Neural cell (in vitro differentiated cells): Measurements from ENCODE around the gene C1orf50. TPM values are rescaled to one million over a fixed set of nuclear protein-coding genes. Genes with fewer than 3 reads are reported as not detected.

Experiments
- H2AFZ ChIP-seq: fragments of 200-600, 300-800 bp; sonication (generic), shearing (Covaris generic); 2 replicates; pipeline ENCODE4 v1.6.0; 2014; ENCODE audit warnings: low read depth, mild to moderate bottlenecking, antibody characterized with exemption, low read length, moderate library complexity
- H3F3A ChIP-seq: fragments of 200-600 bp; shearing (Covaris generic); 2 replicates; pipeline ENCODE4 v1.6.1; 2016; ENCODE audit warnings: mild to moderate bottlenecking, moderate library complexity, mixed read lengths, antibody characterized with exemption, low read length; ENCODE audit not compliant: insufficient read depth, poor library complexity, severe bottlenecking
- H3K27ac ChIP-seq: fragments of 200-600, 300-800 bp; sonication (generic), shearing (Covaris generic); 2 replicates; pipeline ENCODE4 v1.5.1; 2014; ENCODE audit warnings: mild to moderate bottlenecking, low read length, moderate library complexity
- H3K27me3 ChIP-seq: fragments of 300-800, 200-600 bp; sonication (generic), shearing (Covaris generic); 2 replicates; pipeline ENCODE4 v1.6.0; 2014; ENCODE audit warnings: mild to moderate bottlenecking, low read depth, low read length, moderate library complexity; ENCODE audit not compliant: insufficient read depth
- H3K36me3 ChIP-seq: fragments of 300-800, 200-600 bp; sonication (generic), shearing (Covaris generic); 2 replicates; pipeline ENCODE4 v1.5.1; 2014; ENCODE audit warnings: mild to moderate bottlenecking, antibody characterized with exemption, low read length, moderate library complexity; ENCODE audit not compliant: insufficient read depth
- H3K4me2 ChIP-seq: fragments of 300-800, 200-600 bp; sonication (generic), shearing (Covaris generic); 2 replicates; pipeline ENCODE4 v1.6.0; 2014; ENCODE audit warnings: mild to moderate bottlenecking, low read length
- H3K4me3 ChIP-seq: fragments of 300-800, 200-600 bp; sonication (generic), shearing (Covaris generic); 2 replicates; pipeline ENCODE4 v1.5.1; 2014; ENCODE audit warnings: mild to moderate bottlenecking, low read length, moderate library complexity
- H3K79me2 ChIP-seq: fragments of 200-600 bp; shearing (Covaris generic); replicated peaks from 2 replicates; pipeline ENCODE4 v1.6.0; 2014; ENCODE audit warnings: mild to moderate bottlenecking, low read length, moderate library complexity; ENCODE audit not compliant: insufficient read depth
- H3K9ac ChIP-seq: fragments of 300-800, 200-600 bp; sonication (generic), shearing (Covaris generic); 2 replicates; pipeline ENCODE4 v1.6.1; 2016; ENCODE audit warnings: mild to moderate bottlenecking, low read length, mixed read lengths
- H3K9me2 ChIP-seq: fragments of 200-600 bp; shearing (Covaris generic); 2 replicates; pipeline ENCODE4 v1.6.1; 2016; ENCODE audit warnings: mild to moderate bottlenecking, low read length, mixed read lengths; ENCODE audit not compliant: insufficient read depth
- H3K9me3 ChIP-seq: fragments of 200-600, 300-800 bp; sonication (generic), shearing (Covaris generic); 2 replicates; pipeline ENCODE4 v1.6.1; 2016; ENCODE audit warnings: mild to moderate bottlenecking, mixed run types, low read length, moderate library complexity, mixed read lengths
- H4K20me1 ChIP-seq: fragments of 200-600 bp; shearing (Covaris generic); 2 replicates; pipeline ENCODE4 v1.6.1; 2016; ENCODE audit warnings: mild to moderate bottlenecking, mixed run types; ENCODE audit not compliant: insufficient read depth
- CTCF ChIP-seq: fragments of 450-650 bp; IDR thresholded peaks from 2 replicates; pipeline ENCODE4 v1.5.1; 2014; ENCODE audit warnings: antibody characterized with exemption, mild to moderate bottlenecking, moderate library complexity; ENCODE audit not compliant: poor library complexity, severe bottlenecking
- EP300 ChIP-seq: fragments of 450-650 bp; conservative IDR thresholded peaks from 2 replicates; pipeline ENCODE4 v1.6.1; 2014; ENCODE audit warnings: antibody characterized with exemption, mild to moderate bottlenecking, moderate library complexity; ENCODE audit not compliant: poor library complexity, severe bottlenecking
- EZH2 ChIP-seq: fragments of 200-600, 300-800 bp; shearing (Covaris generic), sonication (generic); IDR thresholded peaks from 2 replicates; pipeline ENCODE4 v1.6.1; 2014; ENCODE audit warnings: antibody characterized with exemption, low read length, borderline replicate concordance, mild to moderate bottlenecking; ENCODE audit not compliant: insufficient read depth, poor library complexity, severe bottlenecking
- MXI1 ChIP-seq: fragments of 450-650 bp; conservative IDR thresholded peaks from 2 replicates; pipeline ENCODE4 v1.6.1; 2014; ENCODE audit warnings: antibody characterized with exemption, mild to moderate bottlenecking; ENCODE audit not compliant: poor library complexity, severe bottlenecking
- POLR2AphosphoS5 ChIP-seq: IDR thresholded peaks from 2 replicates; pipeline ENCODE4 v1.6.1; 2012
- RAD21 ChIP-seq: fragments of 450-650 bp; conservative IDR thresholded peaks from 2 replicates; pipeline ENCODE4 v1.6.1; 2014; ENCODE audit warnings: antibody characterized with exemption, mild to moderate bottlenecking, moderate library complexity
- REST ChIP-seq: IDR thresholded peaks from 2 replicates; pipeline ENCODE4 v1.6.1; 2012; ENCODE audit warnings: borderline replicate concordance
- SMC3 ChIP-seq: fragments of 450-650 bp; conservative IDR thresholded peaks from 2 replicates; pipeline ENCODE4 v1.6.1; 2014; ENCODE audit warnings: antibody characterized with exemption, mild to moderate bottlenecking, moderate library complexity; ENCODE audit not compliant: poor library complexity
- TAF1 ChIP-seq: IDR thresholded peaks from 2 replicates; pipeline ENCODE4 v1.6.1; 2012; ENCODE audit warnings: low read depth
- polyA plus RNA-seq: library from polyadenylated mRNA; depleted of rRNA; stranded (reverse); fragments of >200 nt; gene quantifications from 2 replicates; pipeline ENCODE4 v1.2.3, GENCODE V29; 2014

The C1orf50 gene
- polyA plus RNA-seq, 1 donor from 2014 or later: 26.7 TPM

- Histone ChIP-seq H3K9me2 (no peaks in the 10 kb centered on the region), H2AFZ (no peak overlapping the region)
Measured at GRCh38 chr1:42730002-42730401, 37.0 kb upstream of the C1orf50 start.

GRCh38 chr1:42730988-42731387, 36.1 kb upstream of the C1orf50 start:
- H3K36me3 ChIP-seq: no peaks in the 10 kb centered on the region
- TF ChIP-seq MXI1 (no peak), CTCF (no peak), POLR2AphosphoS5 (no peak), RAD21 (no peak), SMC3 (no peak), TAF1 (no peak), REST (no peak)

More at GRCh38 chr1:42730002-42730401, 37.0 kb upstream of the C1orf50 start:
- Histone ChIP-seq H3K27me3 (no peaks in the 10 kb centered on the region), H3K9me3 (no peaks in the 10 kb centered on the region), H3F3A (no peaks in the 10 kb centered on the region), H3K36me3 (no peaks in the 10 kb centered on the region), H3K4me2 (no peak overlapping the region), H3K4me3 (no peak overlapping the region), H3K9ac (no peak overlapping the region), H3K27ac (no peak overlapping the region), H3K79me2 (no peaks in the 10 kb centered on the region), H4K20me1 (no peaks in the 10 kb centered on the region)
- TF ChIP-seq SMC3 (no peak), TAF1 (no peak), MXI1 (no peak), POLR2AphosphoS5 (no peak), RAD21 (no peak), EZH2 (no peak), REST (no peak), EP300 (no peak), CTCF (no peak)

More at GRCh38 chr1:42730988-42731387, 36.1 kb upstream of the C1orf50 start:
- H3F3A ChIP-seq: no peaks in the 10 kb centered on the region
- H3K9me2 ChIP-seq: no peaks in the 10 kb centered on the region
- no peak overlapping the region for H3K4me2 ChIP-seq
- H3K9ac ChIP-seq: no peak overlapping the region
- H3K9me3 ChIP-seq: no peaks in the 10 kb centered on the region
- H3K4me3 ChIP-seq: no peak overlapping the region
- no peaks in the 10 kb centered on the region for H4K20me1 ChIP-seq
- no peaks in the 10 kb centered on the region for H3K27me3 ChIP-seq
- H2AFZ ChIP-seq: no peak overlapping the region
- no peaks in the 10 kb centered on the region for H3K79me2 ChIP-seq
- H3K27ac ChIP-seq: no peak overlapping the region
